HG02642 (cell line): ENCODE data around the gene SMPDL3B.
"Not testable (repeated sequence)": the region's sequence is repeated elsewhere in the genome, so short reads cannot be mapped to it uniquely, and the experiment has no call there.

Source experiments
- ATAC-seq: cut with Tn5 transposase; IDR thresholded peaks from one replicate; pipeline ENCODE4 v1.9.1; 2021; ENCODE audit warnings: mild to moderate bottlenecking; ENCODE audit not compliant: unreplicated experiment, poor library complexity

The SMPDL3B gene

GRCh38 chr1:27967884-27968466 lies 33.2 kb downstream of the SMPDL3B start:
- no peak for ATAC-seq

GRCh38 chr1:27968692-27969091 lies 33.9 kb downstream of the SMPDL3B start:
- no peak for ATAC-seq

GRCh38 chr1:27970401-27970800 lies 35.6 kb downstream of the SMPDL3B start:
- no peak for ATAC-seq

GRCh38 chr1:27971674-27972073 lies 36.9 kb downstream of the SMPDL3B start:
- no peak for ATAC-seq

GRCh38 chr1:27972141-27972540 lies 37.3 kb downstream of the SMPDL3B start:
- ATAC-seq = no peak

GRCh38 chr1:27973771-27974416 lies 39.1 kb downstream of the SMPDL3B start:
- no peak for ATAC-seq

GRCh38 chr1:27974417-27974781 lies 39.6 kb downstream of the SMPDL3B start:
- no peak for ATAC-seq

- ATAC-seq = no peak
These were observed 44.5 kb downstream of the SMPDL3B start for GRCh38 chr1:27979151-27979858.

GRCh38 chr1:27979859-27980201 lies 45.0 kb downstream of the SMPDL3B start:
- ATAC-seq = no peak

GRCh38 chr1:27980216-27980845 lies 45.5 kb downstream of the SMPDL3B start:
- no peak for ATAC-seq

- no peak for ATAC-seq
These were observed 46.3 kb downstream of the SMPDL3B start for GRCh38 chr1:27981145-27981544.

- no peak for ATAC-seq
These were observed 56.2 kb downstream of the SMPDL3B start for GRCh38 chr1:27990920-27991537.

GRCh38 chr1:27992276-27992675 lies 57.5 kb downstream of the SMPDL3B start:
- ATAC-seq = no peak

- ATAC-seq = no peak
These were observed 58.4 kb downstream of the SMPDL3B start for GRCh38 chr1:27993241-27993640.

- ATAC-seq = no peak
These were observed 59.3 kb downstream of the SMPDL3B start for GRCh38 chr1:27994060-27994459.

- not testable (repeated sequence) for ATAC-seq
These were observed 59.7 kb downstream of the SMPDL3B start for GRCh38 chr1:27994526-27994925.

- no peak for ATAC-seq
These were observed 64.3 kb downstream of the SMPDL3B start for GRCh38 chr1:27999055-27999454.

GRCh38 chr1:28002600-28002999 lies 67.8 kb downstream of the SMPDL3B start:
- ATAC-seq = no peak

GRCh38 chr1:28003117-28003516 lies 68.3 kb downstream of the SMPDL3B start:
- not testable (repeated sequence) for ATAC-seq
